ENCODE measurements around the gene PSTPIP1.

PSTPIP1 gene

GRCh38 chr15:77014132-77015081 is 19.5 kb downstream of the PSTPIP1 start:
- H4K20me1 ChIP-seq (ENCODE audit: insufficient read depth, low read length, poor library complexity, severe bottlenecking), result no peaks in the 10 kb centered on the region
- no peaks in the 10 kb centered on the region for H3K9me3 ChIP-seq (ENCODE audit: insufficient read depth, low read depth, low read length)
- TF ChIP-seq EZH2phosphoT487 (IDR thresholded peaks at IDR 0.05; ENCODE audit: borderline replicate concordance) (no peak), CTCF (conservative IDR thresholded peaks at IDR 0.05; ENCODE audit: low read length) (no peak)
- H3K9me2 ChIP-seq (replicated peaks; ENCODE audit: low read depth, low read length), result no peaks in the 10 kb centered on the region
- no peak overlapping the region for H3K4me3 ChIP-seq (ENCODE audit: low read length, poor library complexity, severe bottlenecking)
- peaks cover 38% of the 10 kb centered on the region for H3K4me1 ChIP-seq (ENCODE audit: insufficient read depth, low read length, poor library complexity, severe bottlenecking)
- H3K9ac ChIP-seq (ENCODE audit: low read depth, low read length, poor library complexity, severe bottlenecking), result no peak overlapping the region
- H2AFZ ChIP-seq (ENCODE audit: low read length), result no peak overlapping the region
- H3K36me3 ChIP-seq (ENCODE audit: insufficient read depth, low read length), result no peaks in the 10 kb centered on the region; the same call in 1 of the 2 replicates
- H3K79me2 ChIP-seq (ENCODE audit: insufficient read depth, low read length), result no peaks in the 10 kb centered on the region
- H3F3A ChIP-seq (ENCODE audit: low read depth), result no peaks in the 10 kb centered on the region
- no peaks in the 10 kb centered on the region for H3K27me3 ChIP-seq (ENCODE audit: insufficient read depth, low read length, poor library complexity, severe bottlenecking)
- peak overlapping the region; percentile 18 for H3K4me2 ChIP-seq (ENCODE audit: low read depth, low read length, poor library complexity, severe bottlenecking)

- H3K9me2 ChIP-seq (replicated peaks; ENCODE audit: low read depth, low read length), result no peaks in the 10 kb centered on the region
- no peaks in the 10 kb centered on the region for H3K79me2 ChIP-seq (ENCODE audit: insufficient read depth, low read length)
- peaks cover 41% of the 10 kb centered on the region for H3K4me1 ChIP-seq (ENCODE audit: insufficient read depth, low read length, poor library complexity, severe bottlenecking)
- H3K36me3 ChIP-seq (ENCODE audit: insufficient read depth, low read length), result no peaks in the 10 kb centered on the region; the same call in 1 of the 2 replicates
- no peaks in the 10 kb centered on the region for H3K9me3 ChIP-seq (ENCODE audit: insufficient read depth, low read depth, low read length)
- H3K27me3 ChIP-seq (ENCODE audit: insufficient read depth, low read length, poor library complexity, severe bottlenecking), result no peaks in the 10 kb centered on the region
- H3K4me3 ChIP-seq (ENCODE audit: low read length, poor library complexity, severe bottlenecking), result no peak overlapping the region
- no peak overlapping the region for H3K4me2 ChIP-seq (ENCODE audit: low read depth, low read length, poor library complexity, severe bottlenecking)
- no peak for TF ChIP-seq EZH2phosphoT487 (IDR thresholded peaks at IDR 0.05; ENCODE audit: borderline replicate concordance)
- no peak for TF ChIP-seq CTCF (conservative IDR thresholded peaks at IDR 0.05; ENCODE audit: low read length)
- no peaks in the 10 kb centered on the region for H3F3A ChIP-seq (ENCODE audit: low read depth)
- H3K9ac ChIP-seq (ENCODE audit: low read depth, low read length, poor library complexity, severe bottlenecking), result no peak overlapping the region
- H2AFZ ChIP-seq (ENCODE audit: low read length), result no peak overlapping the region
- no peaks in the 10 kb centered on the region for H4K20me1 ChIP-seq (ENCODE audit: insufficient read depth, low read length, poor library complexity, severe bottlenecking)
Measured at GRCh38 chr15:77015646-77016320, 20.9 kb downstream of the PSTPIP1 start.

GRCh38 chr15:77016321-77016695 is 21.4 kb downstream of the PSTPIP1 start:
- no peaks in the 10 kb centered on the region for H3F3A ChIP-seq (ENCODE audit: low read depth)
- no peaks in the 10 kb centered on the region; the same call in 1 of the 2 replicates for H3K36me3 ChIP-seq (ENCODE audit: insufficient read depth, low read length)
- no peak overlapping the region for H3K9ac ChIP-seq (ENCODE audit: low read depth, low read length, poor library complexity, severe bottlenecking)
- peaks cover 41% of the 10 kb centered on the region for H3K4me1 ChIP-seq (ENCODE audit: insufficient read depth, low read length, poor library complexity, severe bottlenecking)
- H4K20me1 ChIP-seq (ENCODE audit: insufficient read depth, low read length, poor library complexity, severe bottlenecking), result no peaks in the 10 kb centered on the region
- no peak overlapping the region for H3K4me3 ChIP-seq (ENCODE audit: low read length, poor library complexity, severe bottlenecking)
- H3K9me2 ChIP-seq (replicated peaks; ENCODE audit: low read depth, low read length), result no peaks in the 10 kb centered on the region
- H3K9me3 ChIP-seq (ENCODE audit: insufficient read depth, low read depth, low read length), result no peaks in the 10 kb centered on the region
- H3K27me3 ChIP-seq (ENCODE audit: insufficient read depth, low read length, poor library complexity, severe bottlenecking), result no peaks in the 10 kb centered on the region
- H3K79me2 ChIP-seq (ENCODE audit: insufficient read depth, low read length), result no peaks in the 10 kb centered on the region
- no peak overlapping the region for H2AFZ ChIP-seq (ENCODE audit: low read length)
- H3K4me2 ChIP-seq (ENCODE audit: low read depth, low read length, poor library complexity, severe bottlenecking), result no peak overlapping the region
- TF ChIP-seq EZH2phosphoT487 (IDR thresholded peaks at IDR 0.05; ENCODE audit: borderline replicate concordance), result no peak
- no peak for TF ChIP-seq CTCF (conservative IDR thresholded peaks at IDR 0.05; ENCODE audit: low read length)
